HEK293 (cell line): Measurements from ENCODE around the gene KRIT1.

Experiments used
- BCL11A ChIP-seq: fragments of 450-650 bp; formaldehyde crosslinking; IDR thresholded peaks from 2 replicates; pipeline ENCODE4 v1.5.1; 2016; ENCODE audit warnings: low read depth, missing biosample characterization, missing genetic modification characterization
- BCL11B ChIP-seq: fragments of 450-650 bp; formaldehyde crosslinking; IDR thresholded peaks from 2 replicates; pipeline ENCODE4 v1.5.1; 2016; ENCODE audit warnings: low read depth, missing biosample characterization, missing genetic modification characterization
- GFI1B ChIP-seq: fragments of 450-650 bp; formaldehyde crosslinking; IDR thresholded peaks from 2 replicates; pipeline ENCODE4 v1.5.1; 2016; ENCODE audit warnings: missing biosample characterization, missing genetic modification characterization
- IKZF3 ChIP-seq: fragments of 450-650 bp; IDR thresholded peaks from 2 replicates; pipeline ENCODE4 v1.5.0; 2018; ENCODE audit warnings: missing biosample characterization, mild to moderate bottlenecking, missing genetic modification characterization, moderate library complexity
- REPIN1 ChIP-seq: fragments of 450-650 bp; formaldehyde crosslinking; IDR thresholded peaks from 2 replicates; pipeline ENCODE4 v1.5.1; 2017; ENCODE audit warnings: missing biosample characterization, missing genetic modification characterization, low read depth
- ZBTB17 ChIP-seq: fragments of 450-650 bp; formaldehyde crosslinking; IDR thresholded peaks from 2 replicates; pipeline ENCODE4 v1.5.1; 2016; ENCODE audit warnings: missing biosample characterization, missing genetic modification characterization
- ZBTB7A ChIP-seq: fragments of 450-650 bp; formaldehyde crosslinking; IDR thresholded peaks from 2 replicates; pipeline ENCODE4 v1.5.1; 2016; ENCODE audit warnings: low read depth, missing biosample characterization, missing genetic modification characterization
- ZBTB8A ChIP-seq: fragments of 450-650 bp; formaldehyde crosslinking; IDR thresholded peaks from 2 replicates; pipeline ENCODE4 v1.5.1; 2016; ENCODE audit warnings: missing biosample characterization, missing genetic modification characterization
- ZEB2 ChIP-seq: fragments of 450-650 bp; formaldehyde crosslinking; IDR thresholded peaks from 2 replicates; pipeline ENCODE4 v1.5.1; 2016; ENCODE audit warnings: missing biosample characterization, missing genetic modification characterization
- ZFP41 ChIP-seq: fragments of 450-650 bp; formaldehyde crosslinking; IDR thresholded peaks from 2 replicates; pipeline ENCODE4 v1.5.1; 2016; ENCODE audit warnings: missing biosample characterization, missing genetic modification characterization, borderline replicate concordance
- ZNF112 ChIP-seq: fragments of 450-650 bp; formaldehyde crosslinking; IDR thresholded peaks from 2 replicates; pipeline ENCODE4 v1.5.0; 2017; ENCODE audit warnings: missing biosample characterization, missing genetic modification characterization
- ZNF114 ChIP-seq: fragments of 450-650 bp; formaldehyde crosslinking; IDR thresholded peaks from 2 replicates; pipeline ENCODE4 v1.5.0; 2017; ENCODE audit warnings: missing biosample characterization, missing genetic modification characterization
- ZNF138 ChIP-seq: fragments of 450-650 bp; formaldehyde crosslinking; IDR thresholded peaks from 2 replicates; pipeline ENCODE4 v1.5.1; 2016; ENCODE audit warnings: missing biosample characterization, missing genetic modification characterization, borderline replicate concordance
- ZNF140 ChIP-seq: fragments of 450-650 bp; formaldehyde crosslinking; IDR thresholded peaks from 2 replicates; pipeline ENCODE4 v1.5.1; 2016; ENCODE audit warnings: missing biosample characterization, missing genetic modification characterization
- ZNF2 ChIP-seq: fragments of 450-650 bp; formaldehyde crosslinking; IDR thresholded peaks from 2 replicates; pipeline ENCODE4 v1.5.1; 2016; ENCODE audit warnings: missing biosample characterization, missing genetic modification characterization
- ZNF214 ChIP-seq: fragments of 450-650 bp; formaldehyde crosslinking; IDR thresholded peaks from 2 replicates; pipeline ENCODE4 v1.5.1; 2017; ENCODE audit warnings: missing biosample characterization, mild to moderate bottlenecking, missing genetic modification characterization, borderline replicate concordance
- ZNF221 ChIP-seq: fragments of 450-650 bp; formaldehyde crosslinking; IDR thresholded peaks from 2 replicates; pipeline ENCODE4 v1.5.1; 2017; ENCODE audit warnings: missing biosample characterization, missing genetic modification characterization, borderline replicate concordance
- ZNF335 ChIP-seq: fragments of 450-650 bp; formaldehyde crosslinking; conservative IDR thresholded peaks from 2 replicates; pipeline ENCODE4 v1.5.1; 2016; ENCODE audit warnings: missing biosample characterization, missing genetic modification characterization
- ZNF37A ChIP-seq: fragments of 450-650 bp; IDR thresholded peaks from 2 replicates; pipeline ENCODE4 v1.5.1; 2018; ENCODE audit warnings: missing biosample characterization, missing genetic modification characterization
- ZNF394 ChIP-seq: fragments of 450-650 bp; formaldehyde crosslinking; IDR thresholded peaks from 2 replicates; pipeline ENCODE4 v1.5.1; 2016; ENCODE audit warnings: missing biosample characterization, missing genetic modification characterization, mild to moderate bottlenecking, moderate library complexity, borderline replicate concordance
- ZNF423 ChIP-seq: fragments of 450-650 bp; formaldehyde crosslinking; IDR thresholded peaks from 2 replicates; pipeline ENCODE4 v1.5.1; 2016; ENCODE audit warnings: missing biosample characterization, missing genetic modification characterization
- ZNF433 ChIP-seq: fragments of 450-650 bp; formaldehyde crosslinking; IDR thresholded peaks from 2 replicates; pipeline ENCODE4 v1.5.1; 2016; ENCODE audit warnings: missing biosample characterization, missing genetic modification characterization, low read depth
- ZNF521 ChIP-seq: fragments of 450-650 bp; formaldehyde crosslinking; IDR thresholded peaks from 2 replicates; pipeline ENCODE4 v1.5.1; 2017; ENCODE audit warnings: missing biosample characterization, mild to moderate bottlenecking, missing genetic modification characterization
- ZNF596 ChIP-seq: fragments of 450-650 bp; IDR thresholded peaks from 2 replicates; pipeline ENCODE4 v1.5.0; 2018; ENCODE audit warnings: missing biosample characterization, mild to moderate bottlenecking, missing genetic modification characterization, moderate library complexity
- ZNF670 ChIP-seq: fragments of 450-650 bp; formaldehyde crosslinking; IDR thresholded peaks from 2 replicates; pipeline ENCODE4 v1.5.1; 2016; ENCODE audit warnings: missing biosample characterization, missing genetic modification characterization, low read depth
- ZNF76 ChIP-seq: fragments of 450-650 bp; formaldehyde crosslinking; IDR thresholded peaks from 2 replicates; pipeline ENCODE4; 2016; ENCODE audit warnings: low read depth, missing biosample characterization, missing genetic modification characterization, borderline replicate concordance
- ZNF791 ChIP-seq: fragments of 450-650 bp; formaldehyde crosslinking; IDR thresholded peaks from 2 replicates; pipeline ENCODE4 v1.5.1; 2016; ENCODE audit warnings: missing biosample characterization, missing genetic modification characterization
- ZNF830 ChIP-seq: fragments of 450-650 bp; IDR thresholded peaks from 2 replicates; pipeline ENCODE4 v1.5.0; 2018; ENCODE audit warnings: missing biosample characterization, missing genetic modification characterization, low read depth, mild to moderate bottlenecking, moderate library complexity
- TF ChIP-seq, protein P1 (sequence below): fragments of 450-650 bp; formaldehyde crosslinking; IDR thresholded peaks from 2 replicates; pipeline ENCODE4 v1.5.1; 2016; ENCODE audit warnings: missing biosample characterization, missing genetic modification characterization, low read depth
- TF ChIP-seq, protein P2 (sequence below): sonication (generic); formaldehyde crosslinking; IDR thresholded peaks from 2 replicates; pipeline ENCODE4 v1.8.1; 2022; ENCODE audit warnings: mild to moderate bottlenecking, moderate library complexity, missing genetic modification reagents
- TF ChIP-seq, protein P3 (sequence below): fragments of 450-650 bp; formaldehyde crosslinking; IDR thresholded peaks from 2 replicates; pipeline ENCODE4 v1.5.1; 2016; ENCODE audit warnings: missing biosample characterization, missing genetic modification characterization
- TF ChIP-seq, protein P4 (sequence below): fragments of 450-650 bp; formaldehyde crosslinking; IDR thresholded peaks from 2 replicates; pipeline ENCODE4 v1.5.1; 2016; ENCODE audit warnings: missing biosample characterization, missing genetic modification characterization, borderline replicate concordance

The KRIT1 gene

DNA sequence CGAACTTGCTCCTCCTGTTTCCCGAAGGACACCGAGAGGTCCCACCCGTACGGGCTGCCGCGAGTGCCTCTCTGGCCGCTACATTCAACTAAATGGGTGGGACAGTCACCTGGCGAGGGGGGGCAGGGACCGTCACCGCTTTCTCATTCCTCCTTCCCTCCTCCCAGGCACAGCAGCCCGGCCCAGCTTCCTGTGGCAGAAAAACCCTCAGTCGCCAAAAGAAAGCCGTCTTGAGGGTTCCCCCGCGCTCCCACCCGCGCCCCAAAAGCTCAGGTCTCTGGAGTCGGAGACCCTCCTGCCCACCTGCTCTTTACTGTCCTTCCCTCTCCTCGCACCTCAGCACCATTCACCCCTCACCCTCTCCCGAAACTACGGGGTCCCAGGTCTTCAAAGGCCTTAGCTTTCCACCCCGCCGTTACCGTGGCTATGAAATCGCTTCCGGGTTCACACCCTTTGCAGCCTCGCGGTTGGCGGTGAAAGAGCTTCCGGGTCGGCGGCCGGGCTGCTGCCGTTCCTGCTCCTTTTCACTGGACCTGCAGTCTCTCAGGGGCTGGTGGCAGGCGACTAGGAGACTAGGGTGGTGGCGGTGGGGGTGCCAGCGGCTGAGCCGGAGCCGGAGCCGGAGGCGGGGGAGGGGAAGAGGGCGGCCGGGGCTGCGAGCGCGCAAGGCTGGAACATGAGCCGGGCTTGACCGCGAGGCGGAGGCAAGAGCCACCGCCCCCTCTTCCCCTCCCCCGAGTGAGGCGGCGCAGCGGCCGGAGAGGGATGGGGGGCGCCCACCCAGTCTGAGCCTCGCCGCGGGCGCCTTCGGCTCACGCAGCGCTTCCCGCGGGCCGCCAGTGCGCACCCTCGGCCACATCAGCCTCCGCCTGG lies at the start of gene KRIT1, which contains the start of gene ANKIB1 (continued):
- TF ChIP-seq BCL11A (tag by site-specific recombination) (no peak), ZFP41 (tag by site-specific recombination) (no peak), ZBTB8A (tag by site-specific recombination) (no peak; the same call in 1 of the 2 replicates), ZNF140 (tag by site-specific recombination) (no peak), ZNF37A (tag by site-specific recombination) (no peak), ZNF433 (tag by site-specific recombination) (no peak), ZNF214 (no peak), ZNF76 (tag by site-specific recombination) (peak; percentile 89), ZNF670 (tag by site-specific recombination) (no peak), ZNF394 (tag by site-specific recombination) (no peak; the same call in 1 of the 2 replicates), ZNF138 (tag by site-specific recombination) (no peak), ZNF521 (no peak), ZNF423 (tag by site-specific recombination) (peak; percentile 54), GFI1B (tag by site-specific recombination) (no peak), ZNF221 (no peak), ZNF791 (tag by site-specific recombination) (no peak), REPIN1 (tag by site-specific recombination) (no peak), ZBTB7A (no peak), ZNF596 (tag by site-specific recombination) (no peak), ZNF830 (tag by site-specific recombination) (no peak), ZNF114 (tag by site-specific recombination) (no peak), IKZF3 (tag by site-specific recombination) (no peak; the same call in 1 of the 2 replicates), ZEB2 (peak; percentile 81), ZNF335 (tag by site-specific recombination) (peak; percentile 87), BCL11B (tag by site-specific recombination) (no peak), ZNF112 (no peak), ZNF2 (tag by site-specific recombination) (0 out of 2 replicates have a peak, but pooled peaks have one; percentile 37), ZBTB17 (tag by site-specific recombination) (0 out of 2 replicates have a peak, but pooled peaks have one; percentile 32)
- TF ChIP-seq, protein P1, sequence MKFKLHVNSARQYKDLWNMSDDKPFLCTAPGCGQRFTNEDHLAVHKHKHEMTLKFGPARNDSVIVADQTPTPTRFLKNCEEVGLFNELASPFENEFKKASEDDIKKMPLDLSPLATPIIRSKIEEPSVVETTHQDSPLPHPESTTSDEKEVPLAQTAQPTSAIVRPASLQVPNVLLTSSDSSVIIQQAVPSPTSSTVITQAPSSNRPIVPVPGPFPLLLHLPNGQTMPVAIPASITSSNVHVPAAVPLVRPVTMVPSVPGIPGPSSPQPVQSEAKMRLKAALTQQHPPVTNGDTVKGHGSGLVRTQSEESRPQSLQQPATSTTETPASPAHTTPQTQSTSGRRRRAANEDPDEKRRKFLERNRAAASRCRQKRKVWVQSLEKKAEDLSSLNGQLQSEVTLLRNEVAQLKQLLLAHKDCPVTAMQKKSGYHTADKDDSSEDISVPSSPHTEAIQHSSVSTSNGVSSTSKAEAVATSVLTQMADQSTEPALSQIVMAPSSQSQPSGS (tag by site-specific recombination), result no peak
- TF ChIP-seq, protein P2, sequence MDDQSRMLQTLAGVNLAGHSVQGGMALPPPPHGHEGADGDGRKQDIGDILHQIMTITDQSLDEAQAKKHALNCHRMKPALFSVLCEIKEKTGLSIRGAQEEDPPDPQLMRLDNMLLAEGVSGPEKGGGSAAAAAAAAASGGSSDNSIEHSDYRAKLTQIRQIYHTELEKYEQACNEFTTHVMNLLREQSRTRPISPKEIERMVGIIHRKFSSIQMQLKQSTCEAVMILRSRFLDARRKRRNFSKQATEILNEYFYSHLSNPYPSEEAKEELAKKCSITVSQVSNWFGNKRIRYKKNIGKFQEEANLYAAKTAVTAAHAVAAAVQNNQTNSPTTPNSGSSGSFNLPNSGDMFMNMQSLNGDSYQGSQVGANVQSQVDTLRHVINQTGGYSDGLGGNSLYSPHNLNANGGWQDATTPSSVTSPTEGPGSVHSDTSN (CRISPR knock-in tag), result peak; percentile 73; the same call in 1 of the 2 replicates
- TF ChIP-seq, protein P3, sequence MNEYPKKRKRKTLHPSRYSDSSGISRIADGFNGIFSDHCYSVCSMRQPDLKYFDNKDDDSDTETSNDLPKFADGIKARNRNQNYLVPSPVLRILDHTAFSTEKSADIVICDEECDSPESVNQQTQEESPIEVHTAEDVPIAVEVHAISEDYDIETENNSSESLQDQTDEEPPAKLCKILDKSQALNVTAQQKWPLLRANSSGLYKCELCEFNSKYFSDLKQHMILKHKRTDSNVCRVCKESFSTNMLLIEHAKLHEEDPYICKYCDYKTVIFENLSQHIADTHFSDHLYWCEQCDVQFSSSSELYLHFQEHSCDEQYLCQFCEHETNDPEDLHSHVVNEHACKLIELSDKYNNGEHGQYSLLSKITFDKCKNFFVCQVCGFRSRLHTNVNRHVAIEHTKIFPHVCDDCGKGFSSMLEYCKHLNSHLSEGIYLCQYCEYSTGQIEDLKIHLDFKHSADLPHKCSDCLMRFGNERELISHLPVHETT, result no peak; the same call in 1 of the 2 replicates
- TF ChIP-seq, protein P4, sequence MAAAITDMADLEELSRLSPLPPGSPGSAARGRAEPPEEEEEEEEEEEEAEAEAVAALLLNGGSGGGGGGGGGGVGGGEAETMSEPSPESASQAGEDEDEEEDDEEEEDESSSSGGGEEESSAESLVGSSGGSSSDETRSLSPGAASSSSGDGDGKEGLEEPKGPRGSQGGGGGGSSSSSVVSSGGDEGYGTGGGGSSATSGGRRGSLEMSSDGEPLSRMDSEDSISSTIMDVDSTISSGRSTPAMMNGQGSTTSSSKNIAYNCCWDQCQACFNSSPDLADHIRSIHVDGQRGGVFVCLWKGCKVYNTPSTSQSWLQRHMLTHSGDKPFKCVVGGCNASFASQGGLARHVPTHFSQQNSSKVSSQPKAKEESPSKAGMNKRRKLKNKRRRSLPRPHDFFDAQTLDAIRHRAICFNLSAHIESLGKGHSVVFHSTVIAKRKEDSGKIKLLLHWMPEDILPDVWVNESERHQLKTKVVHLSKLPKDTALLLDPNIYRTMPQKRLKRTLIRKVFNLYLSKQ (tag by site-specific recombination), result no peak
- TF ChIP-seq, all 188 proteins: peak for 48
